Measurements from ENCODE around the gene OR6V1.

GRCh38 chr7:143085109-143085508 lies 33.0 kb downstream of the OR6V1 start:
- TF ChIP-seq, protein P1, sequence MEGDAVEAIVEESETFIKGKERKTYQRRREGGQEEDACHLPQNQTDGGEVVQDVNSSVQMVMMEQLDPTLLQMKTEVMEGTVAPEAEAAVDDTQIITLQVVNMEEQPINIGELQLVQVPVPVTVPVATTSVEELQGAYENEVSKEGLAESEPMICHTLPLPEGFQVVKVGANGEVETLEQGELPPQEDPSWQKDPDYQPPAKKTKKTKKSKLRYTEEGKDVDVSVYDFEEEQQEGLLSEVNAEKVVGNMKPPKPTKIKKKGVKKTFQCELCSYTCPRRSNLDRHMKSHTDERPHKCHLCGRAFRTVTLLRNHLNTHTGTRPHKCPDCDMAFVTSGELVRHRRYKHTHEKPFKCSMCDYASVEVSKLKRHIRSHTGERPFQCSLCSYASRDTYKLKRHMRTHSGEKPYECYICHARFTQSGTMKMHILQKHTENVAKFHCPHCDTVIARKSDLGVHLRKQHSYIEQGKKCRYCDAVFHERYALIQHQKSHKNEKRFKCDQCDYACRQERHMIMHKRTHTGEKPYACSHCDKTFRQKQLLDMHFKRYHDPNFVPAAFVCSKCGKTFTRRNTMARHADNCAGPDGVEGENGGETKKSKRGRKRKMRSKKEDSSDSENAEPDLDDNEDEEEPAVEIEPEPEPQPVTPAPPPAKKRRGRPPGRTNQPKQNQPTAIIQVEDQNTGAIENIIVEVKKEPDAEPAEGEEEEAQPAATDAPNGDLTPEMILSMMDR (conservative IDR thresholded peaks at IDR 0.05; ENCODE audit: low read depth, low read length), result no peak
- TF ChIP-seq EZH2 (IDR thresholded peaks at IDR 0.05; ENCODE audit: borderline replicate concordance, low read depth, low read length, poor library complexity, severe bottlenecking), result no peak

Data from A673 (cell line).